HG03439 (cell line): Measurements from ENCODE around the gene KCNQ1.

Experiments
- ATAC-seq: cut with Tn5 transposase; IDR thresholded peaks from one replicate; pipeline ENCODE4 v1.9.1; 2021; ENCODE audit warnings: mild to moderate bottlenecking, moderate library complexity; ENCODE audit not compliant: unreplicated experiment

The KCNQ1 gene

GRCh38 chr11:2864901-2865300, 420.1 kb downstream of the KCNQ1 start:
- ATAC-seq: no peak

DNA sequence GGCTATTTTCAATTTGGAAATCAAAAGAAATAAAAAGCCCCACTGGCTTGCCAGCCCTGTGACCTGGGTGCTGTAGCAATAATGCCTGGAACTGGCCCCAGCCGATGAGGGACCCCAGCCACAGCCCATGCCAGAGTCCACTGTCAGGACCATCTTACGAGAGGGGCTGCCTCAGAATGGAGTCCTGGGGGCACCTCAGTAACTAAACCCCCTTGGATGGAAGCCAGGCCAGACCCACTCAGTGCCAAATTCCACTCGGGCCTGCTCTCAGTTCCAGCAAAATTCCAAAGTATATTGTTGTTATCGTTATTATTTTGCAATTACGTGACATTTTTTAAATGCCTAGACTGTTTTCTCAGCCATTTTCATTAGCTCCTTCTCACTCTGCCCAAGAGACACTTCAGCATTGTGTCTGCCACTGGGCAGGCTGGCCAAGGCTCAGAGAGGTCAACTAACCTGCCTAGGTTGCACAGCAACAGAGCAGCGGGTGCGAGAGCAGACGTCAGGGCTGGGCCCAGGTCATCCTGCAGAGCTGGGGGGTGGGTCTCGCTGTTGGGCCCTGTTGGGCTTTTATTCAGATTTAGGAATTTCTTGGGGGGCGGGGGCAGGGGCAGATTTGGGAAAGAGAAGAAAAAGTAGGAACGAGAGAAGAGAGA, 421.2 kb downstream of the KCNQ1 start:
- no peak for ATAC-seq

DNA sequence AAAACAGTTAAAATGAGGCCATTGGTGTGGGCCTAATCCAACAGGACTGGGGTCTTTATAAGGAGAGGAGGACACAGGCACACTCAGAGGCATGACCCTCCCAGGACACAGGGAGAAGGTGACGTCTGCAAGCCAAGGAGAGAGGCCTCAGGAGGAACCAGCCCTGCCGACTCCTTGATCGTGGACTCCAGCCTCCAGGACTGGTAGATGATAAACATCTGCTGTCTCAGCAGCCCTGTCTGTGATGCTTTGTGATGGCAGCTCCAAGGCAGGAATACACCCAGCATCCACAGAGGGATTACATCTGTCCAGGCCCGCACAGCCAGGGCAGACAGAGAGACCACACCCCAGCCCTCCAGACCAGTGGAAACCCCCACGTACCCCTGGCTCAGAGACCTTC, 422.3 kb downstream of the KCNQ1 start:
- ATAC-seq: no peak

GRCh38 chr11:2867722-2868505, 423.1 kb downstream of the KCNQ1 start:
- no peak for ATAC-seq

DNA sequence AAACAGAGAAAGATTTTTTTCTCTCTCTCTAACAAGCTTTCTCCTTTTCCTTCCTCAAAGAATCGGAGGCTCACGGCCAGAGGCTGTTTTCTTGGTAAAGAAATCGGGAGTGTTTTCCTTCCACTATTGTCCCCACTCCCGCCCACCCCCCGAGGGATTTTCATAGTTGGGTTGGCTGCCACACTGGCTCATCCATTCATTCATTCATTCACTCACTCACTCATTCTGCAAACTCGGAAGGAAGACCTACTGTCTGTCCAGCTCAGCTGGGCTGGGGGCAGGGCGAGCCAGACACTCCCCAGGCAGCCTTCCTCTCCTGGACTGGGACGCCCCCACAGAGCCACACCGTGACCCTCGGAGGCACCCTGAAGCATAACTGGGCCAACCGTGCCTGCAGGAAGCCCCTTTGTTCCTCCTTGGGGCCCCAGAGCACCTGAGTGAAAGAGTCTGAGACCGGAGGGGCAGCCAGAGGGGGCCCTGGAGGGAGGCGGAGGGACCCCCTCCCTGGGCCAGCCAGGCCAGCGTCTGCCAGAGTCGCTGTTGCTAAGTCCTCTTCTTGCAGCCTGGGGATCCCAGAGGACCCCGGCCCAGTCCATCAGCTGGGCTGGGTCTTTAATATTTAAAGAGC, 423.8 kb downstream of the KCNQ1 start:
- no peak for ATAC-seq

DNA sequence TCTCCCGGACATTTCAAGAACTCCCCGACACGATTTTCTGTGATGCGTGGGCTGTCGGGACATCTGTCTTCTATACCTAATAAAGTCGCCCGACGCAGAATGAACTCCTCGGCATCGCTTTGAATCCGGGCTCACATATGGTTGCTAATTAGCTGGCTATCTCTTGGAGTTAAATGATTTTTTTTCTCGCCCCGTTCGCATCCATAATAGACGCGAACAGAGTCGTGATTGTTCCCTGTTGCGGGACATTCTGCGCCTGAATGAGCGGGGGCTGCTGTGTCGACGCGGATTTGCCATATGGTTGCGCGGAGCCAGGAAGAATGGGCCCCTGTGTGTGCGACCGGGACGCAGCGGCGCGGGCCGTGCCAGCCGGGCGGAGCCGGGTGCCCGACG, 424.3 kb downstream of the KCNQ1 start:
- ATAC-seq: no peak

- ATAC-seq: no peak
Measured at GRCh38 chr11:2869561-2870427, 425.0 kb downstream of the KCNQ1 start.

- ATAC-seq: no peak
Measured at GRCh38 chr11:2870460-2870859, 425.7 kb downstream of the KCNQ1 start.

GRCh38 chr11:2870969-2871680, 426.3 kb downstream of the KCNQ1 start:
- ATAC-seq: no peak

GRCh38 chr11:2874963-2875362, 430.2 kb downstream of the KCNQ1 start:
- ATAC-seq: no peak

DNA sequence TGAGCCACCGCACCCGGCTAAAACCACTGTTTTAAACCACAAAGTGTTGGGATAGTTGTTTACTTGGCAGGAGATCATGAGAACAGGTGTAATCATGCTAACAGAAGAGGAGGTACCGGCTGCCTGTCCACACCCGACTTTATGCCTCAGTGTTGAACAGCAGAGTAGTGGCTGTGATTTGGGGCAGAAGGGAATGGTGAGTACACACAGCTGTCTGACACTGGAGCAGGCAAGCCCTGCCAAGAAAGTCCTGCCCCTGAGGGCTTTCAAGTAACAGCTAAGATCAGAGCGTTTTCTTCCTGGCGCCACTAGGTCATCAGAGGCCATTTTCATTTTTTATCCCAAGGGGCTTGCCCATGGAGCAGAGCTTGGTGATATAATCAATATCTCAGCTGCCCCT, 432.7 kb downstream of the KCNQ1 start:
- no peak for ATAC-seq

- ATAC-seq: no peak
Measured at GRCh38 chr11:2878782-2879181, 434.0 kb downstream of the KCNQ1 start.

- no peak for ATAC-seq
Measured at GRCh38 chr11:2880646-2881045, 435.8 kb downstream of the KCNQ1 start.

GRCh38 chr11:2881076-2881980, 436.5 kb downstream of the KCNQ1 start:
- no peak for ATAC-seq

DNA sequence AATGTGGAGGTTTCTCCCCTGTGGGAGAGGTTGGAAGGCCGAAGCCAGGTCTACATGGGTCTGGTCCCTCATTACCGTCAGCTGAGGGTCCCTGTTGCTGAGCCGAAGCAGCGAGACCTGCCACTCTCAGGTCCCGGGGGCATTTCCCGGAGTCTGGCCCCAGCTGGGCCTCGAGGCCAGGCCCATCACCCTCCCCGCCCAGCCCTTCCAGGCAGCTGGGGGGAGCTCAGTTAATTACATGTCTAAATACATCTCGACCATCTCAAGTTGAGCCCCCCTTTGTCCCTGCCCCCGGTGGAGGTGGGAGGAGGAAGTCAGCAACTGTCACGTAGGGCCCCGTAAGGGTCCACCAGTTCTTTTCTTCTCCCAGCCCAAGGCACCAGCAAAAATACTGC, 437.2 kb downstream of the KCNQ1 start:
- no peak for ATAC-seq

DNA sequence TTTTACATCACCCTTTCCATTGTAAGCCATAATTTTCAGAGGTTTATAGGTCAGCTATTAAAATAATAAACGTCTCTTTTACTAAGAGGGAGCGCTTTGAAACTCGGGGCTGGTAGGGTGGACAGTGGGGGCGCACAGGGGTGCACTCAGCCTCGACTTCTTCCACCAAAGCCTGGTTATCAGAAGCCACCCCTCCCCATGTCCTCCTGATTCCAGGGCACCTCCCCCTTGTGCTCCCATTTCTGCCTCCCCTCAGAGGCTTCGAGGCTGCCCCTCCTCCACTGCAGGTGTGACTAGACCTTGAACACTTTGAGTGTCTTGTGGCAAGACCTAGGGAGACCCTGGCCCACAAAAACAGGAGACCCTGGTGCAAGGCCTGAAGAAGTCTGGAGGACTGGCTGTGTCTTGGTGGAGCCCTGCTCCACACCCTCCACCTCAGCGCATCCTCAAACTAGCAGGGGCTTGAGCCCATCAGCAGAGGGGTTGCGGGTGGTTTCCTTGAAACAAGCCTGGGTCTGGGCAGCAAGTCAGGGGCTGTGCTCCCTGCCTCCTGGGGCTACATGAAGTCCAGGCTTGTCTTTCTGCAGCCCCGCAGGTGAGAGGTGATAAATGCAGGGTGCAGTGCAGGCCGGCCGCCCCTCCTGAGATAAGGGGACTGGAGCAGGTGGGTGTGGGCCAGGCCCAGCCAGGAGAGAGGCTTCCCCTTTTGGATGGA, 437.7 kb downstream of the KCNQ1 start:
- ATAC-seq: no peak

DNA sequence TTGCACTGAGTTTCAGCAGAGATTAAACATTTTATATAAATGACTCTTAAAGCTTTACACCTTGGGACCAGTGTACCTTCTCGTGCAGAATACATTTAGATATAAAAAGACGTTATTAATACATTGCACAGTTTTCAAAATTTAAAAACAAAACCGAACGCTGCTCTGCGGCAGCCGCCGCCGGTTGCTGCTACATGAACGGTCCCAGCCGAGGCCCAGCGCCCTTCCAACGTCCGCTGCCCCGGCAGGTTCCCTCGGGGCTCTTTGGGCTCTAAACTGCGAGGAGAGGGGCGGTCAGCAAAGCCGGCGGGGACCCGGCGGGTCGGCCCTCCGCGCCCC, 438.8 kb downstream of the KCNQ1 start:
- no peak for ATAC-seq

DNA sequence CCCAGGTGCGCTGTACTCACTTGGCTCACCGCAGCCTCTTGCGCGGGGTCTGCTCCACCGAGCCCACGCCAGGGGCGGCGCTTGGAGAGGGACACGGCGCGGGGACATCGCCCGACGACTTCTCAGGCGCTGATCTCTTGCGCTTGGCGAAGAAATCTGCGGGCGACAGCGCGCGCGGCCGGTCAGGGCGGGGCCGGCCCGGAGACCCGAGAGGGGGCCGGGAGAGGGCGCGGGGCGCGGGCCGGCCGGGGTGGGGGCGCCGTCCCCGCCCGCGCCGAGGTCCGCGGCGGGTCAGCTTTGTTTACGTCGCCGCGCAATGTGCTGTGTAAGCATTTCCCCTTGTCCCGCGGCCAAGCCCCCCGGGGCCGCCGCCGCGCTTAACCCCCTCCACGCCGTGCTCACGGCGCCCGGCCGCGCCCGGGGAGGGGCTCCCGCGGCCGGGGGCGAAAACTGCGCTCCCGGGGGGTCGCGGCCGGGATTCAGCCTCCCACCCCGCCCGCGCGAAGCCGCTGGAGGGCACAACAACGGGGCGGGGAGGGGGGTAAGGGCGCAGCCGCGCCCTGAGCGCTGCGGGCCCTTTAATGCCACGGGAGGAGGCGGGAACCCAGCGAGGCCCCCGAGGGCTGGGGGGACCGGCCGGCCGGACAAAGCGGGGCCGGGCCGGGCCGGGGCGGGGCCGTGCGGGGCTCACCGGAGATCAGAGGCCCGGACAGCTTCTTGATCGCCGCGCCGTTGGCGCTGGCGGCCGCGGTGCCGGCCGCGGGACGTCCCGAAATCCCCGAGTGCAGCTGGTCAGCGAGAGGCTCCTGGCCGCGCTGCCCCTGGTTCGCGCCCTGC, 439.4 kb downstream of the KCNQ1 start:
- ATAC-seq: no peak
